Choroid plexus epithelial cell (primary cell): Measurements from ENCODE around the gene MDH2.

Experiments used
- DNase-seq: peaks from one replicate; pipeline ENCODE4 v3.0.0-alpha.2; 2010; ENCODE audit warnings: low read depth
- H3K4me3 ChIP-seq: 2 replicates; pipeline ENCODE4 v1.5.1; 2011; ENCODE audit warnings: low read depth, mild to moderate bottlenecking, control low read depth, low read length, moderate library complexity
- CTCF ChIP-seq: conservative IDR thresholded peaks from 2 replicates; pipeline ENCODE4 v1.5.1; 2011; ENCODE audit warnings: low read depth, mild to moderate bottlenecking, control low read depth, inconsistent platforms, low read length, moderate library complexity

Gene MDH2

GRCh38 chr7:76072243-76073148 lies 24.6 kb downstream of the MDH2 start:
- no peak for DNase-seq
- no peak for TF ChIP-seq CTCF
- no peak overlapping the region for H3K4me3 ChIP-seq

- DNase-seq = no peak
- no peak overlapping the region for H3K4me3 ChIP-seq
- TF ChIP-seq CTCF = no peak
Observed at GRCh38 chr7:76073335-76073990, 25.6 kb downstream of the MDH2 start.

- no peak overlapping the region for H3K4me3 ChIP-seq
- TF ChIP-seq CTCF = no peak
- no peak for DNase-seq
Observed at GRCh38 chr7:76074306-76074971, 26.5 kb downstream of the MDH2 start.

GRCh38 chr7:76074972-76075370 lies 27.1 kb downstream of the MDH2 start:
- TF ChIP-seq CTCF = no peak
- DNase-seq = no peak

GRCh38 chr7:76076995-76077394 lies 29.1 kb downstream of the MDH2 start:
- DNase-seq = no peak
- no peak overlapping the region for H3K4me3 ChIP-seq
- no peak for TF ChIP-seq CTCF

More at GRCh38 chr7:76074972-76075370, 27.1 kb downstream of the MDH2 start:
- H3K4me3 ChIP-seq = no peak overlapping the region

- no peak for TF ChIP-seq CTCF
- DNase-seq = no peak
- no peak overlapping the region for H3K4me3 ChIP-seq
Observed at GRCh38 chr7:76077435-76077834, 29.5 kb downstream of the MDH2 start.
